ENCODE data around the gene SLC35F3. TPM values are rescaled to one million over a fixed set of nuclear protein-coding genes. Genes with fewer than 3 reads are reported as not detected.

SLC35F3 gene
- polyA plus RNA-seq, 4 donors = 0.07 to 0.46 TPM; not detected in 2

DNA sequence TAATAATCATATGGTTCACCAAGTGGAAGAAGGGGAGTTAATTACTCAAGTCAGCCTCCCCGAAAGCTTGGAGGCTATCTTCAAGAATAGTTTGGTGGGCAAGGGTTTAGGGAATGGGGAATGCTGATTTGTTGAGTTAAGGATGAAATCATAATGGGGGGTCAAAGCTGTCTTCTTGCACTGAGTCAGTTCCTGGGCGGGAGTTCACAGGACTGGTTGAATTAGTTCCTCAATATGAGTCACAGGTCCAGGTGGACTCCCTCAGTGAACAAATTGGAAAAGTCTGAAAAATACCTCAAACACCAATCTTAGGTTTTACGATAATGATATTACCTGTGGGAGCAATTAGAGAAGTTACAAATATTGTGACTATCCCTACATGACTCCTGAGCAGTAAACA is 353.6 kb downstream of the SLC35F3 start:
- 87 to 90% (median 90%) methylated on average over 3 of the region's 3 CpGs for WGBS, 3 donors
- H3K9me3 ChIP-seq (ENCODE audit: control insufficient read depth in 2 of 2, insufficient read depth in 1 of 2, low read depth in 1 of 2, low read length in 1 of 2) = peaks cover 0 to 5% of the 10 kb centered on the region in 2 donors
- H3K4me3 ChIP-seq (ENCODE audit: low read depth in 1 of 3, low read length in 3 of 3) = no peak overlapping the region
- no peak for FAIRE-seq
- H3K27me3 ChIP-seq (ENCODE audit: control insufficient read depth in 3 of 3, insufficient read depth in 3 of 3, low read length in 3 of 3) = peaks cover 0 to 3% (median 2%) of the 10 kb centered on the region in 3 donors
- H3K27ac ChIP-seq (ENCODE audit: low read depth in 1 of 3, low read length in 2 of 3) = no peak overlapping the region
- DNase-seq = no peak
- no peaks in the 10 kb centered on the region for H3K36me3 ChIP-seq (ENCODE audit: control insufficient read depth in 3 of 3, insufficient read depth in 2 of 3, low read depth in 1 of 3, low read length in 3 of 3)
- no peaks in the 10 kb centered on the region for H3K4me1 ChIP-seq (ENCODE audit: control insufficient read depth in 3 of 3, insufficient read depth in 2 of 3, low read depth in 1 of 3, low read length in 2 of 3)

GRCh38 chr1:234260578-234260977 is 356.1 kb downstream of the SLC35F3 start:
- WGBS, 3 donors = 49 to 68% (median 54%) methylated on average over 7 of the region's 7 CpGs
- H3K27ac ChIP-seq (ENCODE audit: low read depth in 1 of 3, low read length in 2 of 3) = no peak overlapping the region
- no peaks in the 10 kb centered on the region for H3K4me1 ChIP-seq (ENCODE audit: control insufficient read depth in 3 of 3, insufficient read depth in 2 of 3, low read depth in 1 of 3, low read length in 2 of 3)
- no peaks in the 10 kb centered on the region for H3K36me3 ChIP-seq (ENCODE audit: control insufficient read depth in 3 of 3, insufficient read depth in 2 of 3, low read depth in 1 of 3, low read length in 3 of 3)
- H3K4me3 ChIP-seq (ENCODE audit: low read depth in 1 of 3, low read length in 3 of 3) = no peak overlapping the region
- DNase-seq (no peak), FAIRE-seq (no peak)
- H3K9me3 ChIP-seq (ENCODE audit: control insufficient read depth in 2 of 2, insufficient read depth in 1 of 2, low read depth in 1 of 2, low read length in 1 of 2) = peaks cover 0 to 5% of the 10 kb centered on the region in 2 donors
- H3K27me3 ChIP-seq (ENCODE audit: control insufficient read depth in 3 of 3, insufficient read depth in 3 of 3, low read length in 3 of 3) = peaks cover 0 to 7% (median 2%) of the 10 kb centered on the region in 3 donors

- WGBS, 3 donors = 71 to 84% (median 81%) methylated on average over 5 of the region's 5 CpGs
- H3K9me3 ChIP-seq (ENCODE audit: control insufficient read depth in 2 of 2, insufficient read depth in 1 of 2, low read depth in 1 of 2, low read length in 1 of 2) = peaks cover 0 to 5% of the 10 kb centered on the region in 2 donors
- FAIRE-seq (no peak), DNase-seq (no peak)
- H3K36me3 ChIP-seq (ENCODE audit: control insufficient read depth in 3 of 3, insufficient read depth in 2 of 3, low read depth in 1 of 3, low read length in 3 of 3) = no peaks in the 10 kb centered on the region
- peaks cover 0 to 7% (median 0%) of the 10 kb centered on the region in 3 donors for H3K27me3 ChIP-seq (ENCODE audit: control insufficient read depth in 3 of 3, insufficient read depth in 3 of 3, low read length in 3 of 3)
- no peak overlapping the region for H3K27ac ChIP-seq (ENCODE audit: low read depth in 1 of 3, low read length in 2 of 3)
- no peak overlapping the region for H3K4me3 ChIP-seq (ENCODE audit: low read depth in 1 of 3, low read length in 3 of 3)
- no peaks in the 10 kb centered on the region for H3K4me1 ChIP-seq (ENCODE audit: control insufficient read depth in 3 of 3, insufficient read depth in 2 of 3, low read depth in 1 of 3, low read length in 2 of 3)
Observed at GRCh38 chr1:234261545-234261944, 357.1 kb downstream of the SLC35F3 start.

- FAIRE-seq (no peak), DNase-seq (no peak)
- H3K4me3 ChIP-seq (ENCODE audit: low read depth in 1 of 3, low read length in 3 of 3) = no peak overlapping the region
- WGBS, 3 donors = 65 to 71% (median 70%) methylated on average over 6 of the region's 6 CpGs
- H3K27me3 ChIP-seq (ENCODE audit: control insufficient read depth in 3 of 3, insufficient read depth in 3 of 3, low read length in 3 of 3) = peaks cover 0 to 7% (median 0%) of the 10 kb centered on the region in 3 donors
- H3K27ac ChIP-seq (ENCODE audit: low read depth in 1 of 3, low read length in 2 of 3) = no peak overlapping the region
- H3K9me3 ChIP-seq (ENCODE audit: control insufficient read depth in 2 of 2, insufficient read depth in 1 of 2, low read depth in 1 of 2, low read length in 1 of 2) = peaks cover 0 to 5% of the 10 kb centered on the region in 2 donors
- no peaks in the 10 kb centered on the region for H3K36me3 ChIP-seq (ENCODE audit: control insufficient read depth in 3 of 3, insufficient read depth in 2 of 3, low read depth in 1 of 3, low read length in 3 of 3)
- no peaks in the 10 kb centered on the region for H3K4me1 ChIP-seq (ENCODE audit: control insufficient read depth in 3 of 3, insufficient read depth in 2 of 3, low read depth in 1 of 3, low read length in 2 of 3)
Observed at GRCh38 chr1:234262007-234262753, 357.7 kb downstream of the SLC35F3 start.

- peaks cover 0 to 7% (median 0%) of the 10 kb centered on the region in 3 donors for H3K27me3 ChIP-seq (ENCODE audit: control insufficient read depth in 3 of 3, insufficient read depth in 3 of 3, low read length in 3 of 3)
- WGBS, 3 donors = 38 to 47% (median 40%) methylated on average over 2 of the region's 2 CpGs
- FAIRE-seq = no peak
Observed at GRCh38 chr1:234262754-234263105, 358.3 kb downstream of the SLC35F3 start.

GRCh38 chr1:234264832-234265231 is 360.4 kb downstream of the SLC35F3 start:
- Histone ChIP-seq H3K36me3 (ENCODE audit: control insufficient read depth in 3 of 3, insufficient read depth in 2 of 3, low read depth in 1 of 3, low read length in 3 of 3) (no peaks in the 10 kb centered on the region), H3K4me3 (ENCODE audit: low read depth in 1 of 3, low read length in 3 of 3) (no peak overlapping the region), H3K27me3 (ENCODE audit: control insufficient read depth in 3 of 3, insufficient read depth in 3 of 3, low read length in 3 of 3) (peaks cover 0 to 7% (median 0%) of the 10 kb centered on the region in 3 donors), H3K9me3 (ENCODE audit: control insufficient read depth in 2 of 2, insufficient read depth in 1 of 2, low read depth in 1 of 2, low read length in 1 of 2) (no peaks in the 10 kb centered on the region), H3K27ac (ENCODE audit: low read depth in 1 of 3, low read length in 2 of 3) (no peak overlapping the region), H3K4me1 (ENCODE audit: control insufficient read depth in 3 of 3, insufficient read depth in 2 of 3, low read depth in 1 of 3, low read length in 2 of 3) (no peaks in the 10 kb centered on the region)
- FAIRE-seq = no peak
- no peak for DNase-seq
- 73 to 83% (median 78%) methylated on average over 5 of the region's 5 CpGs for whole genome bisulfite sequencing, 3 donors

More at GRCh38 chr1:234262754-234263105, 358.3 kb downstream of the SLC35F3 start:
- no peak overlapping the region for H3K27ac ChIP-seq (ENCODE audit: low read depth in 1 of 3, low read length in 2 of 3)
- DNase-seq = peak; percentile 2 to 4
- no peaks in the 10 kb centered on the region for H3K4me1 ChIP-seq (ENCODE audit: control insufficient read depth in 3 of 3, insufficient read depth in 2 of 3, low read depth in 1 of 3, low read length in 2 of 3)
- H3K9me3 ChIP-seq (ENCODE audit: control insufficient read depth in 2 of 2, insufficient read depth in 1 of 2, low read depth in 1 of 2, low read length in 1 of 2) = peaks cover 0 to 4% of the 10 kb centered on the region in 2 donors
- H3K4me3 ChIP-seq (ENCODE audit: low read depth in 1 of 3, low read length in 3 of 3) = no peak overlapping the region
- no peaks in the 10 kb centered on the region for H3K36me3 ChIP-seq (ENCODE audit: control insufficient read depth in 3 of 3, insufficient read depth in 2 of 3, low read depth in 1 of 3, low read length in 3 of 3)

GRCh38 chr1:234265321-234265720 is 360.8 kb downstream of the SLC35F3 start:
- FAIRE-seq (no peak), DNase-seq (no peak)
- Histone ChIP-seq H3K36me3 (ENCODE audit: control insufficient read depth in 3 of 3, insufficient read depth in 2 of 3, low read depth in 1 of 3, low read length in 3 of 3) (no peaks in the 10 kb centered on the region), H3K4me1 (ENCODE audit: control insufficient read depth in 3 of 3, insufficient read depth in 2 of 3, low read depth in 1 of 3, low read length in 2 of 3) (no peaks in the 10 kb centered on the region), H3K27ac (ENCODE audit: low read depth in 1 of 3, low read length in 2 of 3) (no peak overlapping the region), H3K4me3 (ENCODE audit: low read depth in 1 of 3, low read length in 3 of 3) (no peak overlapping the region), H3K27me3 (ENCODE audit: control insufficient read depth in 3 of 3, insufficient read depth in 3 of 3, low read length in 3 of 3) (peaks cover 0 to 7% (median 0%) of the 10 kb centered on the region in 3 donors), H3K9me3 (ENCODE audit: control insufficient read depth in 2 of 2, insufficient read depth in 1 of 2, low read depth in 1 of 2, low read length in 1 of 2) (no peaks in the 10 kb centered on the region)
- WGBS, 3 donors = 75 to 95% (median 93%) methylated on average over 4 of the region's 4 CpGs

DNA sequence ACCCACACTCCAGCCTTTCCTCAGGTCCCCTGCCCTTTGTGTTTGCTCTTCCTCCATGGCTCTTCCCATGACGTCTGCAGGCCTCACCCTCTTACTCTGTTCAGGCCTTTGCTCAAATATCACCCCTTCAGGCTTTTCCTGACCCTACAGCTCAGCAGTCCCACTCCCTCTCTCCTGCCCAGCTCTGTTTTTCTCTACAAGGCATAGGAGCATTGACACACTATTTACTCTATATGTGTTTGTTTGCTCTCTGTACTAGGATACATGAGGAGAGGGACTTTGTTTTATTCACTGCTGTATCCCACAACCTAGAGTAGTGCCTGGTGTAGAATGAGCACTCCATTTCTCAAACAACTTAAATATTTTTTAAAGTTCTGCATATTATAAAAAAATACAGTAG is 361.4 kb downstream of the SLC35F3 start:
- FAIRE-seq (no peak), DNase-seq (no peak)
- H3K9me3 ChIP-seq (ENCODE audit: control insufficient read depth in 2 of 2, insufficient read depth in 1 of 2, low read depth in 1 of 2, low read length in 1 of 2) = no peaks in the 10 kb centered on the region
- H3K4me3 ChIP-seq (ENCODE audit: low read depth in 1 of 3, low read length in 3 of 3) = no peak overlapping the region
- H3K27ac ChIP-seq (ENCODE audit: low read depth in 1 of 3, low read length in 2 of 3) = no peak overlapping the region
- WGBS, 3 donors = 8 to 28% (median 10%) methylated on average over 1 of the region's 1 CpG
- H3K36me3 ChIP-seq (ENCODE audit: control insufficient read depth in 3 of 3, insufficient read depth in 2 of 3, low read depth in 1 of 3, low read length in 3 of 3) = no peaks in the 10 kb centered on the region
- peaks cover 0 to 7% (median 0%) of the 10 kb centered on the region in 3 donors for H3K27me3 ChIP-seq (ENCODE audit: control insufficient read depth in 3 of 3, insufficient read depth in 3 of 3, low read length in 3 of 3)
- H3K4me1 ChIP-seq (ENCODE audit: control insufficient read depth in 3 of 3, insufficient read depth in 2 of 3, low read depth in 1 of 3, low read length in 2 of 3) = no peaks in the 10 kb centered on the region
